OCI-LY3 (cell line): ENCODE results near the gene MAMLD1.

ENCODE experiments used
- EZH2phosphoT487 ChIP-seq: fragments of 200-600 bp; shearing (Covaris generic); IDR thresholded peaks from 2 replicates; pipeline ENCODE4 v1.6.1; 2018; ENCODE audit warnings: antibody characterized with exemption, mixed run types, low read depth
- TF ChIP-seq, protein P1 (sequence below): fragments of 200-600, 300-600 bp; sonication (generic); IDR thresholded peaks from 2 replicates; pipeline ENCODE4 v1.5.1; 2014; ENCODE audit warnings: antibody characterized with exemption, low read length, low read depth

DNA sequence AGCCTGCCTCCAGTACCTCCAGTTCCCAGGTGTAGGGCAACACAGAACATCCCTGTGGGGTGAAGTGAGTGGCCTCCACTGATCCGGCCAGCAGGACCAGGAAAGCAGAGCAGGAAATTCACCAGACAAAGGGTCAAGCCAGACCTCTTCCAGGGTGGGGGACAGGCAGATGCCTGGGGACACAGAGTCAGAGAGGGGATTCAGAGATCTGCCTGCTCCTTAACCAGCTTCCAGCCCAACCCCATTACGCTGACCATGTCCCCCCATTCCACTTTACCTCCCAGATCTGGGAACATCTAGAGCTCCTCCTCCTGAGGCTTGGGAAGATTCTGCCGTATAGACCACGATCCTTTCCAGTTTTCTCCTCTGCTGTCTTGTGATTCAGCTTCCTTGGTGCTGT is 132.4 kb downstream of the MAMLD1 start:
- TF ChIP-seq, protein P1, sequence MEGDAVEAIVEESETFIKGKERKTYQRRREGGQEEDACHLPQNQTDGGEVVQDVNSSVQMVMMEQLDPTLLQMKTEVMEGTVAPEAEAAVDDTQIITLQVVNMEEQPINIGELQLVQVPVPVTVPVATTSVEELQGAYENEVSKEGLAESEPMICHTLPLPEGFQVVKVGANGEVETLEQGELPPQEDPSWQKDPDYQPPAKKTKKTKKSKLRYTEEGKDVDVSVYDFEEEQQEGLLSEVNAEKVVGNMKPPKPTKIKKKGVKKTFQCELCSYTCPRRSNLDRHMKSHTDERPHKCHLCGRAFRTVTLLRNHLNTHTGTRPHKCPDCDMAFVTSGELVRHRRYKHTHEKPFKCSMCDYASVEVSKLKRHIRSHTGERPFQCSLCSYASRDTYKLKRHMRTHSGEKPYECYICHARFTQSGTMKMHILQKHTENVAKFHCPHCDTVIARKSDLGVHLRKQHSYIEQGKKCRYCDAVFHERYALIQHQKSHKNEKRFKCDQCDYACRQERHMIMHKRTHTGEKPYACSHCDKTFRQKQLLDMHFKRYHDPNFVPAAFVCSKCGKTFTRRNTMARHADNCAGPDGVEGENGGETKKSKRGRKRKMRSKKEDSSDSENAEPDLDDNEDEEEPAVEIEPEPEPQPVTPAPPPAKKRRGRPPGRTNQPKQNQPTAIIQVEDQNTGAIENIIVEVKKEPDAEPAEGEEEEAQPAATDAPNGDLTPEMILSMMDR: no peak
- no peak for TF ChIP-seq EZH2phosphoT487
